Neural cell (in vitro differentiated cells): ENCODE results near the gene CACNB2.

ENCODE experiments used
- CTCF ChIP-seq: fragments of 450-650 bp; IDR thresholded peaks from 2 replicates; pipeline ENCODE4 v1.5.1; 2014; ENCODE audit warnings: antibody characterized with exemption, mild to moderate bottlenecking, moderate library complexity; ENCODE audit not compliant: poor library complexity, severe bottlenecking
- EP300 ChIP-seq: fragments of 450-650 bp; conservative IDR thresholded peaks from 2 replicates; pipeline ENCODE4 v1.6.1; 2014; ENCODE audit warnings: antibody characterized with exemption, mild to moderate bottlenecking, moderate library complexity; ENCODE audit not compliant: poor library complexity, severe bottlenecking
- EZH2 ChIP-seq: fragments of 200-600, 300-800 bp; shearing (Covaris generic), sonication (generic); IDR thresholded peaks from 2 replicates; pipeline ENCODE4 v1.6.1; 2014; ENCODE audit warnings: antibody characterized with exemption, low read length, borderline replicate concordance, mild to moderate bottlenecking; ENCODE audit not compliant: insufficient read depth, poor library complexity, severe bottlenecking
- MXI1 ChIP-seq: fragments of 450-650 bp; conservative IDR thresholded peaks from 2 replicates; pipeline ENCODE4 v1.6.1; 2014; ENCODE audit warnings: antibody characterized with exemption, mild to moderate bottlenecking; ENCODE audit not compliant: poor library complexity, severe bottlenecking
- POLR2AphosphoS5 ChIP-seq: IDR thresholded peaks from 2 replicates; pipeline ENCODE4 v1.6.1; 2012
- RAD21 ChIP-seq: fragments of 450-650 bp; conservative IDR thresholded peaks from 2 replicates; pipeline ENCODE4 v1.6.1; 2014; ENCODE audit warnings: antibody characterized with exemption, mild to moderate bottlenecking, moderate library complexity
- SMC3 ChIP-seq: fragments of 450-650 bp; conservative IDR thresholded peaks from 2 replicates; pipeline ENCODE4 v1.6.1; 2014; ENCODE audit warnings: antibody characterized with exemption, mild to moderate bottlenecking, moderate library complexity; ENCODE audit not compliant: poor library complexity
- TAF1 ChIP-seq: IDR thresholded peaks from 2 replicates; pipeline ENCODE4 v1.6.1; 2012; ENCODE audit warnings: low read depth
- TF ChIP-seq, protein P1 (sequence below): IDR thresholded peaks from 2 replicates; pipeline ENCODE4 v1.6.1; 2012; ENCODE audit warnings: borderline replicate concordance

DNA sequence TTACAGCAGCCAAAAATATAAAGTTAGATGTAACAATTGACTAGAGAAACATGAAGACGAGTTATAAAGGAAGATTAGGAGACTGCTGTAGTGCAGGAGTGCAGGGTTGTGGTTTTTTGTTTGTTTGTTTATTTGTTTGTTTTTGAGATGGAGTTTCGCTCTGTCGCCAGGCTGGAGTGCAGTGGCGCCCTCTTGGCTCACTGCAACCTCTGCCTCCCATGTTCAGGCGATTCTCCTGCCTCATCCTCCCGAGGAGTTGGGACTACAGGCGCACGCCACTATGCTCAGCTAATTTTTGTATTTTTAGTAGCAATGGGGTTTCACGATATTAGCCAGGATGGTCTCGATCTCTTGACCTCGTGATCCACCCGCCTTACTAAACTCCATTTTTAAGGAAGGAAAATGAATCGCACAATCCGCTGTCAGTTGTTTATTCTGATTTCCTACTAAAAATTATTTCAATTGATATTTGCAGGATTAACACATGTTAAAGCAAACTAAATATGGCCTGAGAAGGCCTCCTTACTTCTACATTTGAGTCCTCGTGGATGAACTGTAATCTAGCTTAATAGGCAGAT is 277.8 kb downstream of the CACNB2 start:
- no peak for TF ChIP-seq POLR2AphosphoS5
- no peak for TF ChIP-seq CTCF
- TF ChIP-seq EP300, result no peak
- TF ChIP-seq EZH2, result no peak
- no peak for TF ChIP-seq SMC3
- TF ChIP-seq RAD21, result no peak
- TF ChIP-seq, protein P1, sequence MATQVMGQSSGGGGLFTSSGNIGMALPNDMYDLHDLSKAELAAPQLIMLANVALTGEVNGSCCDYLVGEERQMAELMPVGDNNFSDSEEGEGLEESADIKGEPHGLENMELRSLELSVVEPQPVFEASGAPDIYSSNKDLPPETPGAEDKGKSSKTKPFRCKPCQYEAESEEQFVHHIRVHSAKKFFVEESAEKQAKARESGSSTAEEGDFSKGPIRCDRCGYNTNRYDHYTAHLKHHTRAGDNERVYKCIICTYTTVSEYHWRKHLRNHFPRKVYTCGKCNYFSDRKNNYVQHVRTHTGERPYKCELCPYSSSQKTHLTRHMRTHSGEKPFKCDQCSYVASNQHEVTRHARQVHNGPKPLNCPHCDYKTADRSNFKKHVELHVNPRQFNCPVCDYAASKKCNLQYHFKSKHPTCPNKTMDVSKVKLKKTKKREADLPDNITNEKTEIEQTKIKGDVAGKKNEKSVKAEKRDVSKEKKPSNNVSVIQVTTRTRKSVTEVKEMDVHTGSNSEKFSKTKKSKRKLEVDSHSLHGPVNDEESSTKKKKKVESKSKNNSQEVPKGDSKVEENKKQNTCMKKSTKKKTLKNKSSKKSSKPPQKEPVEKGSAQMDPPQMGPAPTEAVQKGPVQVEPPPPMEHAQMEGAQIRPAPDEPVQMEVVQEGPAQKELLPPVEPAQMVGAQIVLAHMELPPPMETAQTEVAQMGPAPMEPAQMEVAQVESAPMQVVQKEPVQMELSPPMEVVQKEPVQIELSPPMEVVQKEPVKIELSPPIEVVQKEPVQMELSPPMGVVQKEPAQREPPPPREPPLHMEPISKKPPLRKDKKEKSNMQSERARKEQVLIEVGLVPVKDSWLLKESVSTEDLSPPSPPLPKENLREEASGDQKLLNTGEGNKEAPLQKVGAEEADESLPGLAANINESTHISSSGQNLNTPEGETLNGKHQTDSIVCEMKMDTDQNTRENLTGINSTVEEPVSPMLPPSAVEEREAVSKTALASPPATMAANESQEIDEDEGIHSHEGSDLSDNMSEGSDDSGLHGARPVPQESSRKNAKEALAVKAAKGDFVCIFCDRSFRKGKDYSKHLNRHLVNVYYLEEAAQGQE, result no peak
- TF ChIP-seq TAF1, result no peak
- TF ChIP-seq MXI1, result no peak
